HuH-7.5 (cell line): ENCODE data around the gene COX4I1.
"Not testable (repeated sequence)": the region's sequence is repeated elsewhere in the genome, so short reads cannot be mapped to it uniquely, and the experiment has no call there.

Source experiments
- DNase-seq: peaks from one replicate; pipeline ENCODE4 v3.0.0; 2011; ENCODE audit warnings: low spot score

Gene COX4I1

GRCh38 chr16:85824161-85825135, 25.0 kb downstream of the COX4I1 start:
- no peak for DNase-seq

- no peak for DNase-seq
These were observed 25.8 kb downstream of the COX4I1 start for GRCh38 chr16:85825326-85825725.

- DNase-seq, result no peak
These were observed 27.3 kb downstream of the COX4I1 start for GRCh38 chr16:85826686-85827247.

GRCh38 chr16:85828166-85828565, 28.7 kb downstream of the COX4I1 start:
- DNase-seq, result no peak

- DNase-seq, result no peak
These were observed 29.8 kb downstream of the COX4I1 start for GRCh38 chr16:85829171-85829719.

GRCh38 chr16:85829751-85830445, 30.4 kb downstream of the COX4I1 start:
- no peak for DNase-seq

GRCh38 chr16:85830821-85831220, 31.3 kb downstream of the COX4I1 start:
- DNase-seq, result no peak

GRCh38 chr16:85832570-85833218, 33.2 kb downstream of the COX4I1 start:
- no peak for DNase-seq

GRCh38 chr16:85833219-85833920, 33.9 kb downstream of the COX4I1 start:
- no peak for DNase-seq

- no peak for DNase-seq
These were observed 35.2 kb downstream of the COX4I1 start for GRCh38 chr16:85834741-85835140.

- no peak for DNase-seq
These were observed 35.8 kb downstream of the COX4I1 start for GRCh38 chr16:85835227-85835751.

- DNase-seq, result no peak
These were observed 36.6 kb downstream of the COX4I1 start for GRCh38 chr16:85835956-85836705.

GRCh38 chr16:85836706-85837582, 37.4 kb downstream of the COX4I1 start:
- no peak for DNase-seq

GRCh38 chr16:85837654-85838053, 38.2 kb downstream of the COX4I1 start:
- not testable (repeated sequence) for DNase-seq

GRCh38 chr16:85838381-85838780, 38.9 kb downstream of the COX4I1 start:
- DNase-seq, result no peak

- DNase-seq, result no peak
These were observed 39.5 kb downstream of the COX4I1 start for GRCh38 chr16:85838876-85839585.

GRCh38 chr16:85839681-85840240, 40.3 kb downstream of the COX4I1 start:
- DNase-seq, result no peak

- DNase-seq, result no peak
These were observed 40.9 kb downstream of the COX4I1 start for GRCh38 chr16:85840395-85840794.
